Urothelium cell line (cell line): ENCODE data around the gene AP4S1.
"Not testable (repeated sequence)": the region's sequence is repeated elsewhere in the genome, so short reads cannot be mapped to it uniquely, and the experiment has no call there.

Source experiments
- DNase-seq: peaks from one replicate; pipeline ENCODE4 v3.0.0; 2011; ENCODE audit warnings: low spot score, mixed read lengths
- FAIRE-seq: peaks from 2 replicates; lab custom pipeline; 2011; peaks lifted over from hg19 to GRCh38; lab: Jason Lieb, UNC

The AP4S1 gene, protein sequence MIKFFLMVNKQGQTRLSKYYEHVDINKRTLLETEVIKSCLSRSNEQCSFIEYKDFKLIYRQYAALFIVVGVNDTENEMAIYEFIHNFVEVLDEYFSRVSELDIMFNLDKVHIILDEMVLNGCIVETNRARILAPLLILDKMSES

DNA sequence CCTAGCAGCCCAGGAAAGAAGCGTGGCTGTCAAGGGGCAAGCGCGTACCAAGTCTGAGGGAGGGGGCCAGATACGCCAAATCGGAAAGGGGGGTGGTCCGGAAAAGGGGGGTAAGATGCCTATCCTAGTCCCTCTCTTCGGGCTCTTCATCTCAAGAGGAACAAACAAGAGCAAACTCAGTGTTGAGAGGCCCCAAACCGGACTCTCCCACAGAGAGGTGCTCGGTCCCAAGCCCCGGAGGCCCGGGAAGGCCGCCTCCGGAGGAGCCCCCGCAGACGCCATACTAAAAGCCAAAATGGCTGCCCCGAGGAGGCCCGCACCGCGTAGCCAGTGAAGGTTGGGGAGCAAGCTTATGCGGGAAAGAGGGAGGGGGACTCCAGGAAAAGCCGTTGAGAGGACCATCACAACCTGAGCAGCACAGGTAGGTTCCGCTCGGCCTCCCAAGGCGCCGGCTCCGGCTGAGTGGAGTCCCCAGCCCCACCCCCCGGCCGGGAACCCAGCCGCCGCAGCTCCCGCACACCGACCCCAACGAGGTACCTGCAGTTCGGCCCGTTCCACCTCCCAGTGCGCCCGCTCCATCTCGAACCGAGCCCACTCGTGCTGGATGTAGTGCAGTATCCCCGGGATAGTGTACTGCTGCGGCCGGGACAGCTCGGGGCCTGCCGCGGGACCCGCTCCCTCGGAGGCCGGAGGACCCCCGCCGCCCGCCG, at the start of gene AP4S1:
TSS of gene AP4S1 (plus strand) at position 283 of the 710 bp plus-strand sequence. CDS start 40,548 bp downstream, outside the sequence.
- FAIRE-seq: no peak
- peak; percentile 29 for DNase-seq

- no peak for DNase-seq
- no peak for FAIRE-seq
Measured at GRCh38 chr14:30977752-30978151, 47.7 kb upstream of the AP4S1 start.

DNA sequence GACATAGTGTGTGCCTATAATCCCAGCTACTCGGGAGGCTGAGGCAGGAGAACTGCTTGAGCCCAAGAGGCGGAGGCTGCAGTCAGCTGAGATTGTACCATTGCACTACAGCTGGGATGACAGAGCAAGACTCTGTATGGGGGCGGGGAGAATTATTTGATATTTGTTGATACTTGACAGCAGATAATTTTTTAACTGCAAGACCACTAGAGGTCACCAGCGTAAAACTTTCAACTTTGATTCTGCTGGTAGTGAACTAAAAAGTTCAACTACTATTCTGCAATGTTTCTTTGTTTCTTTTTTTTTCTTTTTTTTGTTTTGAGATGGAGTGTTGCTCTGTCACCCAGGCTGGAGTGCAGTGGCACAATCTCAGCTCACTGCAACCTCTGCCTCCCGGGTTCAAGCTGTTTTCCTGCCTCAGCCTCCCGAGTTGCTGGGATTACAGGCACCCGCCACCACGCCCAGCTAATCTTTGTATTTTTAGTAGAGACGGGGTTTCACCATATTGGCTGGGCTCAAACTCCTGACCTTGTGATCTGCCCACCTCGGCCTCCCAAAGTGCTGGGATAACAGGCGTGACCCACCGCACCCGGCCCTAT, 45.2 kb upstream of the AP4S1 start:
- FAIRE-seq: not testable (repeated sequence)
- peak; percentile 40 for DNase-seq

- DNase-seq: no peak
- no peak for FAIRE-seq
Measured at GRCh38 chr14:30980980-30981379, 44.5 kb upstream of the AP4S1 start.

DNA sequence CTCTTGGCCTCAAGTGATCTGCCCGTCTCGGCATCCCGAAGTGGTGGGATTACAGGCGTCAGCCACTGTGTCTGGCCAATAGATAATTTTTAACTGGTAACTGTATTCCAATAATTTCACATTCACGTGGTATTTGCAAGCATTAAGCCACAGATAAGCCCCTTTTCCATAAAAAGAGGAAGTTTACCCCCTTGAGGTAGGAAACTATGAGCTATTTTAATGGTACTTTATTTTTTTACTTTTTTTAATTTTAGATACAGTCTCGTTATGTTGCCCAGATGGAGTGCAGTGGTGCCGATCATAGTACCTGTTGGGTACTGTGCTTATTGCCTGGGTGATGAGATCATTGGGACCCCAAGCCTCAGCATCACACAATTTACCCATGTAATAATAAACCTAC, 42.9 kb upstream of the AP4S1 start:
- no peak for DNase-seq
- no peak for FAIRE-seq

- DNase-seq (no peak), FAIRE-seq (no peak)
Measured at GRCh38 chr14:30983858-30984257, 41.6 kb upstream of the AP4S1 start.

GRCh38 chr14:30985796-30986195, 39.7 kb upstream of the AP4S1 start:
- FAIRE-seq: no peak
- no peak for DNase-seq

GRCh38 chr14:30988509-30988908, 36.9 kb upstream of the AP4S1 start:
- no peak for DNase-seq
- FAIRE-seq: no peak

- DNase-seq (no peak), FAIRE-seq (no peak)
Measured at GRCh38 chr14:30990770-30991169, 34.7 kb upstream of the AP4S1 start.

- FAIRE-seq: no peak
- DNase-seq: no peak
Measured at GRCh38 chr14:30991408-30991807, 34.0 kb upstream of the AP4S1 start.

- DNase-seq (no peak), FAIRE-seq (no peak)
Measured at GRCh38 chr14:30993071-30993470, 32.4 kb upstream of the AP4S1 start.

GRCh38 chr14:30994681-30995620, 30.5 kb upstream of the AP4S1 start:
- no peak for FAIRE-seq
- no peak for DNase-seq

- FAIRE-seq: no peak
- no peak for DNase-seq
Measured at GRCh38 chr14:30995689-30996088, 29.8 kb upstream of the AP4S1 start.

DNA sequence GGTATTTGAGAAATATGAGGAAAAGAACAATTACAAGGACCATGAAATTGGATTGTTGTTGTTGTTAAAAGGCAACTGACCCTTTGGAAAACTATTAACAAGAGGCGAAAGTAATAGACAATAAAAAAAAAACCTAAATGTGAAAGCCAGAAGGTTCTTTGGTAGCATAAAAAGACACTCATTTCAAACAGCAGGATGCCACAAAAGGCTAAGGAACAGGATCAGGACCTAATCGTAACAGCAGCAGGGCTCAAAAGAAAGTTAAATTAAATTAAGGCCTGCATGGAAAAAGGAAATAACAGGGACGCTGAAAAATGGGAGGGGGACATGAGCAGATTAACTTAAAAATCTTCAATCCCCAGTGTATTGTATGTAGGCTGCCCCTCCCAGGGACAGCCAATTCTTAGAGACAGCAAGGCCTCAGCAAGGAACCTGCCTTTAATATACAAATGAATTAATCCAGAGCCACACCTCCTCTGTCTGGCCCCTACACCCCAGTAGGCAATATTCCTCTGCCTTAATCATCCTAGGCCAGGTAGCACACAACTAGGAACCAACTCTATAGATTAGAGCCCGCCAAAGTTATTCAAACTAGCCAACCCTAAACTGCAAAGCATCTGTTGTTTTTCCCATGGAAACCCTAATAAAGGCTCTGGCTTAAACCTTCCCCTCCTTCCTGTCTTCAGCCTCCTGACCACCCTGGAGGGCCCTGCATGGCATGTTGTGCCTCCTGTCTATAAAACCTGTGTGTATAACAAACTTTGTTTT, 28.4 kb upstream of the AP4S1 start:
- DNase-seq: no peak
- no peak for FAIRE-seq

GRCh38 chr14:30998100-30998706, 27.2 kb upstream of the AP4S1 start:
- no peak for DNase-seq
- no peak for FAIRE-seq

GRCh38 chr14:30999038-30999773, 26.2 kb upstream of the AP4S1 start:
- FAIRE-seq (no peak), DNase-seq (no peak)

GRCh38 chr14:31000629-31001338, 24.7 kb upstream of the AP4S1 start:
- DNase-seq: no peak
- no peak for FAIRE-seq

GRCh38 chr14:31001339-31001658, 24.1 kb upstream of the AP4S1 start:
- DNase-seq: no peak
- FAIRE-seq: no peak

DNA sequence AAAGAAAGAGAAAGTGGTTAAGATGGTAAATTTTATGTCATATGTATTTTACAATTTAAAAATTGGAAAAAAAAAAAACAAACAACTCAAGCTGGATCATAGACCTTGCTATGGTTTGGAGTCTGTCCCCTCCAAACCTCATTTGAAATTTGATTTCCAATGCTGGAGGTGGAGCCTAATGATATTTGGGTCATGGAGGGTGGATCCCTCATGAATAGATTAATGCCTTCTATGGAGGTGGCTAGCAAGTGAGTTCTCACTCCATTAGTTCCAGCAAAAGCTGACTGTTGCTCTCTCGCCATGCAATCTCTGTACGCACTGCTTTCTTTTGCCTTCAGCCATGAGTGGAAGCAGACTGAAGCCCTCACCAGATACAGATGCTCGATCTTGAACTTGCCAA, 22.2 kb upstream of the AP4S1 start:
- DNase-seq (no peak), FAIRE-seq (no peak)
